ENCODE measurements around the gene ARPC1A. TPM values are rescaled to one million over a fixed set of nuclear protein-coding genes. Genes with fewer than 3 reads are reported as not detected.
"Not testable (repeated sequence)": the region's sequence is repeated elsewhere in the genome, so short reads cannot be mapped to it uniquely, and the experiment has no call there.

The ARPC1A gene
- total RNA-seq, 4 donors from 2014 or later, result 120 to 183 (median 147) TPM

DNA sequence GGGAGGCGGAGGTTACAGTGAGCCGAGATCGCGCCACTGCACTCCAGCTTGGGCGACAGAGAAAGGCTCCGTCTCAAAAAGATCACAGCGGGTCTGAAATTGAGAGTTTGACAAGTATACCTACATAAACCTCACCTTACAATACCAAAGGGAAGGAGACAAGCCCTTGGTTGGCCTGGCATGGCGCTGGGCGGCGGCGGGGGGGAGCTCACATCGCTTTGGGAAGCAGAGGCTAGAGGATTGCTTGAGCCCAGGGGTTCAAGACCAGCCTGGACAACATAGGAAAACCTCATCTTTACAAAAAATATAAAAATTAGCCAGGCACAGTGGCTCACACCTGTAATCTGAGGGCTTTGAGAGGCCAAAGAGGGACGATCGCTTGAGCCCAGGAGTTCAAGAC, 1.1 kb upstream of the ARPC1A start:
- intact Hi-C loops (cut with DNase I), result loop anchor here (10.0 kb wide), 1 partner anchor 80 kb away; the partner anchor contains the start of genes BUD31 and PDAP1
- H3K36me3 ChIP-seq, result no peaks in the 10 kb centered on the region
- H3K4me3 ChIP-seq (replicated peaks in 1 of 3), result no peak overlapping the region
- H3K4me1 ChIP-seq, result peaks cover 19 to 29% of the 10 kb centered on the region in 2 donors
- WGBS, 2 donors, result 91 to 97% methylated on average over 14 of the region's 14 CpGs
- no peak overlapping the region for H3K27ac ChIP-seq
- no peak for TF ChIP-seq POLR2A (IDR thresholded peaks at IDR 0.05)
- no peak for TF ChIP-seq CTCF (IDR thresholded peaks at IDR 0.05)
- H3K27me3 ChIP-seq, result no peaks in the 10 kb centered on the region
- no peaks in the 10 kb centered on the region for H3K9me3 ChIP-seq
- DNase-seq, result no peak

DNA sequence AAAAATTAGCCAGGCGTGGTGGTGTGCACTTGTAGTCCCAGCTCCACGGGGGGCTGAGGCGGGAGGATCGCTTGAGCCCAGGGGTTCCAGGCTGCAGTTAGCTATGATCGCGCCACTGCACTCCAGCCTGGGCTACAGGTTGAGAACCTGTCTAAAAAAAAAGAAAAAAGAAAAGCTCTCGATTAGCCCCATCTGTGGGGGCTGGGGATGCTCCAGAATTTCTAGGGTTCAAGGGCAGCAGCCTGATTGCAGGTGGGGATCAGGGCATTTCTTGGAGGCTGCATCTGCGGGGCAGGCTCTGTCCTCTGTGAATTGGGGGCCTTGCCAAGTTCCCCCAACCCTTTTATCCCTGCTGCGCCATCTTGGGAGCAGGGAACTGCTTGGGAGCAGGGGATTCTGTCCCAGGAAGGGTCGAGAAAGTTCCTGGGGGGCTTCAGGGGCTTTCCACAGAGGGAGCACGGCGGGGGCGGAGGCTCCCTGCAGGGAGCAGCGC, 651 bp upstream of the ARPC1A start:
- Histone ChIP-seq H3K36me3 (no peaks in the 10 kb centered on the region), H3K27me3 (no peaks in the 10 kb centered on the region), H3K27ac (peak overlapping the region in 1 of 3 donors; percentile 82), H3K4me3 (replicated peaks in 1 of 3) (peak overlapping the region; percentile 77 to 97 (median 85)), H3K4me1 (peaks cover 19 to 29% of the 10 kb centered on the region in 2 donors), H3K9me3 (no peaks in the 10 kb centered on the region)
- 18 to 25% methylated on average over 14 of the region's 14 CpGs for WGBS, 2 donors
- intact Hi-C loops (cut with DNase I), result loop anchor here (10.0 kb wide), 1 partner anchor 80 kb away; the partner anchor contains the start of genes BUD31 and PDAP1
- no peak for DNase-seq
- TF ChIP-seq POLR2A (IDR thresholded peaks at IDR 0.05) (no peak), CTCF (IDR thresholded peaks at IDR 0.05) (no peak)

GRCh38 chr7:99326408-99326782, 697 bp downstream of the ARPC1A start:
- Histone ChIP-seq H3K9me3 (no peaks in the 10 kb centered on the region), H3K27me3 (no peaks in the 10 kb centered on the region), H3K4me3 (replicated peaks in 1 of 3) (peak overlapping the region; percentile 77 to 97 (median 85)), H3K36me3 (no peaks in the 10 kb centered on the region), H3K4me1 (peaks cover 19 to 29% of the 10 kb centered on the region in 2 donors), H3K27ac (peak overlapping the region in 2 of 3 donors; percentile 82 to 85)
- DNase-seq, result no peak
- WGBS, 2 donors, result 5 to 6% methylated on average over 10 of the region's 10 CpGs
- intact Hi-C loops (cut with DNase I), result loop anchor here (10.0 kb wide), 1 partner anchor 78 kb away; the partner anchor contains the start of genes BUD31 and PDAP1
- no peak for TF ChIP-seq POLR2A (IDR thresholded peaks at IDR 0.05)
- TF ChIP-seq CTCF (IDR thresholded peaks at IDR 0.05), result no peak

GRCh38 chr7:99330314-99330961, 4.7 kb downstream of the ARPC1A start:
- H3K4me1 ChIP-seq, result peaks cover 13 to 22% of the 10 kb centered on the region in 2 donors
- 87 to 88% methylated on average over 8 of the region's 8 CpGs for WGBS, 2 donors
- H3K27me3 ChIP-seq; H3K4me3 ChIP-seq (replicated peaks in 1 of 3); DNase-seq; H3K9me3 ChIP-seq; H3K27ac ChIP-seq; intact Hi-C loops (cut with DNase I): not testable (repeated sequence)
- peaks cover 0 to 18% of the 10 kb centered on the region in 2 donors for H3K36me3 ChIP-seq

DNA sequence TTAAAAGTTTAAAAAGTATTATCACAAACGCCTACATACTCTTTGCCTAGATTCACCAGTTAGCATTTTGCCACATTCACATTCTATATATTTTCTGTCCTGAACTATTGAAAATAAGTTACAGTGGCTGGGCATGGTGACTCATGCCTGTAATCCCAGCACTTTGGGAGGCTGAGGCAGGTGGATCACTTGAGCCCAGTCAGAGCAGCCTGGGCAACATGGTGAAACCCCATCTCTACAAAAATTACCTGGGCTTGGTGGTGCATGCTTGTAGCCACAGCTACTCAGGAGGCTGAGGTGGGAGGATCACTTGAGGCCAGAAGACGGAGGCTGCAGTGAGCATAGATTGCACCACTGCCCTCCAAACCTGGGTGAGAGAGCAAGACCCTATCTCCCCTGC, 5.3 kb downstream of the ARPC1A start:
- TF ChIP-seq POLR2A (IDR thresholded peaks at IDR 0.05) (no peak), CTCF (IDR thresholded peaks at IDR 0.05) (no peak)
- H3K9me3 ChIP-seq, result no peaks in the 10 kb centered on the region
- H3K36me3 ChIP-seq, result peaks cover 0 to 23% of the 10 kb centered on the region in 2 donors
- no peak for DNase-seq
- H3K4me3 ChIP-seq (replicated peaks in 1 of 3), result no peak overlapping the region
- H3K27me3 ChIP-seq, result no peaks in the 10 kb centered on the region
- peaks cover 13 to 22% of the 10 kb centered on the region in 2 donors for H3K4me1 ChIP-seq
- 94 to 96% methylated on average over 2 of the region's 2 CpGs for WGBS, 2 donors
- no peak overlapping the region for H3K27ac ChIP-seq
- intact Hi-C loops (cut with DNase I), result no loop called here
